Hepatic stellate cell (primary cell): ENCODE data around the gene ITGA5.

Experiments
- DNase-seq: peaks from one replicate; pipeline ENCODE4 v3.0.0; 2011; ENCODE audit warnings: low spot score

The ITGA5 gene

DNA sequence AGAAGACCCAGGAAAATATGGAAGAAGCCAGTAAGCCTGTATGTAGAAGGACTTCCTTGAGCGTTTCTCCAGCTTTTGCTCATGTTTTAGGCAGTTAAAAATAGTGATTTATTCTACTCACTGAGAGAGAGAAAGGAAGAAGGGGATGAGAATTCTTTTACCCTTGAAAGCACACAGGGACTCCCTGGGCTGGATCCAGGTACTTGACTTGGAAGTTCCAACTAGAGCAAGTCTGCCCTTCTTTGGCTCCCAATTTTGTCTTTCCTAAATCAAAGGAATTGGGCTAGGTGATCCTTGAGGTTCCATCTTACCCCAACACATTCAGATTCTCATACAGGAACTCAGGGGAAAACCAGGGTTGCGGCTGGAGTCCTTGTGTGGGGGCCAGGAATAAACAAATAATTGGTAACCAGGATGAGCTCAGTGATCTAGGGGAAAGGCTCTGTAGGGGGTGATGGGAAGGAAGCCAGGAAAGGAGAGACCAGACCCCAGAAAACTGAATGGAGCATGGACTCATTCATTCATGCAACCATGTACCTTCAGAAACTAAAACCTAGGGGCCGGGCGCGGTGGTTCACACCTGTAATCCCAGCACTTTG, 11.5 kb upstream of the ITGA5 start:
- no peak for DNase-seq

DNA sequence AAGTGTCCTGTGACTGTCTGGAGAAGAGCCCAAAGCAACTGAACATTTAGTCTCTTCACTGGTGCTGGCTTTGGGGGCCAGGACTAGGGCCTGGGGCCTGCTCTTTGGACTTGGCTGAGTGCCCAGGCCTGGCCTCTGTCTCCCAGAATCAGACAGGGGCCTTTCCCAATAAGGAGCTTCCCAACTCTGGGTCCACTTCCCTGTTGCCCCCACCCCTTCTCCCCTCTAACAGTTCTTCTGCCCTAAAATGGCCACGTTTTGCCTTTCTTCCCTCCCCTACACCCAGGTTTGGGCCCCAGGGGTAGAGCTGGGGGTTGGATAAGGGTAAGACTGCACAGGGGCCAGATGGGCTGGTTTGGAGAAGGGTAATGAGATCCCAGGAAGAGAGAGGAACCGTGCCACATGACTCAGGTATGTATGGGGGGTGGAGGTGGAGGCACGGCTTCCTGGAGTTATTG, 10.0 kb upstream of the ITGA5 start:
- DNase-seq: no peak

DNA sequence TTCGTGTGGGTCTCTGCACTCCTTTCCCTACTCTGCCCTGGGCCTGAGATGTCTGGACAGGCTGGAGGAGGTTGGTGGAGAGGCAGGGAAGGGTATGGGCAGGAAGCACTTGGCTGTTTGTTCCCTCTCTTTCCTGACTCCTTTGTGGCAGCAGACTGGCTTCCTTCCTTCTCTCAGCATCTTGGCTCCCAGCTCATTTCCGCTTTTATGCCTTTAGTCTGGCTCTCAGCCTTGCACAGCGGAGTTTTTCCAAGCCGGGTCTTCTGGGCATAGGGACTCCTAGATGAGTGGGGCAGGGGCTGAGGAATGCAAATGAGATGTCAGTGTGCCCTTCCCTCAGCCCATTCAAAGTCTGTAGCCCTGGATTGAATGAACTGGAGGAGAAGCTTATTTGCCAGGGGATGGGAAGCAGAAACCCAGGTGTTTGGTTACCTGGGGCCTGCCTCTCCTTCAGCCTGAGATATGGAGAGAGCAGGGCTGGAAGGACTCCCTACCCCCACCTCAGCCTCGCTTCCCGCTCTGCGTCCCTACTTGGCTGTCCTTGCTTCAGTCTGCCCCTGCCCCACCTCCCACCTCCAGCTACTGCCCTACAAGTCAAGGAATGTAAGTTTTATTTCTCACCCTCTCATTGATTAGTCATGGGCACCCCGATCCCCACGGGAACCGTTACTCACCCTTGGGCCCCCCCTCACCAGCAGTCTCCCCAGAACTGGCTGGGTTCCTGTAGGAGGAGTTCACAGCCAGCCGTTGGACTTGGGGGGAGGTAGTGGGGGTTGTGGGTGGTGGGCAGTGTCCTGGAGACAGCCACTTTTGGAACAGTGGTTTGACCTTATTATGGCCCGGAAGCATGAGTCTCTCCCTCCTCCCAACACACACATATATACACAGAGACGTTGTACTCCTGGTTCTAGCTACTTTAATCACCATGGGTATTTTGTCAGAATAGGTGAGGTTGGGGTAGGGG, 9.3 kb upstream of the ITGA5 start:
- DNase-seq: peak; percentile 70

DNA sequence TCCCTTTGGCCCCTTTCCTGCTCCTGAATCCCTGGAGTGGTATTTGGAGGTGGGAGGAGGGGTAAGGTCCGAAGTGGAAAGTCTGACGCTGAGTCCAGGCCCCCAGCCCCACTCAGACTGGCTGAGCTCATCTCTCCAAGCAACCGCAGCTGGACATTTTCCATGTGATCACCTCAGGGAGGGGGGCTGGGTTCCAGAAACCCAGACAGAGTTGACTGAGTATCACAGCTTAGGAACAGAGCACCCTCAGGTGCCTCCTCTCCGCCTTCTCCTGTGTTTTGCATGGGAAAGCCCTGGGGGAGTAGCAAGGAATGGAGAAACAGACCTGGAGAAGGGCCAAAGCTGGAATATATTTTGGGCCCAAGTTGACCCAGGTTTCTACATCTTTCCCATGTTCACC, 8.0 kb upstream of the ITGA5 start:
- DNase-seq: no peak

DNA sequence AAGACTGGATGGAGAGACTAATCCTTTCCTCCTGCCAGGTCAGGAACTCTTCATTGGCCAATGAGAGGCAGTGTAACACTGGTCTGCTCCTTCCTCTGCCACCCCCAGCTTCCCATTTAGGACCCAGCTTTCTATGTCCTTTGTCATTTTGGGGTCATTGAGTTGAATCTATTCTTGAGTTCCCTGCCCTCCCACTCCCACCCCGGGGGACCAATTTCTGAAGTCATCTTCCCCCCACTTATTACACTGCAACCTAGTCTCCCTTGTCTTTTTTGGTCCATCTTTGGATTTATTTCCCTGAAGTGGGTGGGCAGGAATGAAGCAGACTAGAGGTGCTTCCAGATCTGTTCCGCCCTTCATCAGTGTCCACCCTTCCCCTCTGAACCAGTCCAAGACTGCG, 7.6 kb upstream of the ITGA5 start:
- no peak for DNase-seq

DNA sequence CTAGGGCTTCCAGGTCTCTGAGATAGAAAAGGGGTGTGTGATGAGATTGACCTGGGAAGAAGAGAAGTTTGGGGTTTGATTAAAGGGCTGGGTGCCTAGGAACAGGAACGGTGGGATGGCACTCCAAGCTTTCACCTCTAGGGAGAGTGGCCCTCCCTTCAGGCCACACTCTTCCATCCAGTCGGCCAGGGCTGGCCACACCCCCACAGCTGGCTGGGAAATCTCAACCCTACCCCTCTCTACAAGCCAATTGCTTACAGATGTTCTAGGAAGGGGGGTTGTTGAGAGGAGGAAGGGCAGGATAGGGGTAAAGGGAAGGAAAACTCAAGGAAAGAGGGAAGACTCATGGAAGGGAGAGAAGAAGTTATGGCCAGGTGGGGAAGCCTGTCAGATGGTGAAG, 6.6 kb upstream of the ITGA5 start:
- no peak for DNase-seq

DNA sequence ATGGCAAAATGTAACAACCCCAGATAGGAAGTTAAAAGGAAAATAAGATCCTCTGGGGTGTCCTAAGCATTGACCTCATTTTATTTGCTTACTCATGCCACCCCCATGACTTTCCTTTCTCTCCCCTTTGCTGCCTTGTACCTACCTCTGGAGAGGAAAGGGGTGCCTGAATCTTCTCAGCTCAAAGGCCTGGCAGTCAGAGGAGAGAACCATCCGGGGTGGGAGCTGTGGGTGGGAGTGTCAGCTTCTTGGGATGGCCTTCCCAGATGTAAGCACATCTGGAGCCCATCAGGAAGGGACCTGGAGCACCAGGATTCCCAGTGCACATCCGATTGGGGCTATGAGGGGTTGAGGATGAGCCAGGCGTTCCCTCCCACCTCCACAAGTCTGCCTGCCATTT, 5.2 kb upstream of the ITGA5 start:
- no peak for DNase-seq

DNA sequence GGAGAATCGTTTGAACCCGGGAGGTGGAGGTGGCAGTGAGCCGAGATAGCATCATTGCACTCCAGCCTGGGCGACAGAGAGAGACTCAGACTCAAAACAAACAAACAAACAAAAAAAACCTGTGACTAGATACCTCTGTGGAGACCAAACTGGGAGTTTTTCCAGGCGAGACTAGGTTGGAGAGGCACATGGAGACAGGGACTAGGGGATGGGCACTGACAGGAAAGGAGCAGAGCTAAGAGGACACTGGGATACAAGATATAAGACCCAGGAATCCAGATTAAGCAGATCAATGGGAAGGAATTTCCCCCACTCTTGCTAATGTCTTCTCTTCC, 4.7 kb upstream of the ITGA5 start:
- DNase-seq: no peak

DNA sequence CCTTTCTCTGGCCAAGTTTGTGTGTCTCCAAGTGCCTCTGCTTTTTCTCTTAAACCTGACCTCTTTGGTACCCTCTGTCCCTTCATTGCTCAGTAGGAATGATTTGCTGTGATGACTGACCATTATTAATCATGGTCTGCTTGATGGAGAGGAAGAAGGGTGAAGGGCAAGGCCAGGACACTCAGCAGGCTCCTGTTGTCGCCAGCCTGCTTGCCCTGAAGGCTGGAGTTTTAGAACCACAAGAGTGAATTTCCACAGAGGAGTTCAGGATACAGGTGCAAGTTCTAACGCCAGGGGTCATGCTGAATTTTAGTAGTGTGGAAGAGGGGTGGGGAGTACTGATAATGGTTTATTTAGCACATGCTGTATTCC, 2.8 kb upstream of the ITGA5 start:
- DNase-seq: no peak

DNA sequence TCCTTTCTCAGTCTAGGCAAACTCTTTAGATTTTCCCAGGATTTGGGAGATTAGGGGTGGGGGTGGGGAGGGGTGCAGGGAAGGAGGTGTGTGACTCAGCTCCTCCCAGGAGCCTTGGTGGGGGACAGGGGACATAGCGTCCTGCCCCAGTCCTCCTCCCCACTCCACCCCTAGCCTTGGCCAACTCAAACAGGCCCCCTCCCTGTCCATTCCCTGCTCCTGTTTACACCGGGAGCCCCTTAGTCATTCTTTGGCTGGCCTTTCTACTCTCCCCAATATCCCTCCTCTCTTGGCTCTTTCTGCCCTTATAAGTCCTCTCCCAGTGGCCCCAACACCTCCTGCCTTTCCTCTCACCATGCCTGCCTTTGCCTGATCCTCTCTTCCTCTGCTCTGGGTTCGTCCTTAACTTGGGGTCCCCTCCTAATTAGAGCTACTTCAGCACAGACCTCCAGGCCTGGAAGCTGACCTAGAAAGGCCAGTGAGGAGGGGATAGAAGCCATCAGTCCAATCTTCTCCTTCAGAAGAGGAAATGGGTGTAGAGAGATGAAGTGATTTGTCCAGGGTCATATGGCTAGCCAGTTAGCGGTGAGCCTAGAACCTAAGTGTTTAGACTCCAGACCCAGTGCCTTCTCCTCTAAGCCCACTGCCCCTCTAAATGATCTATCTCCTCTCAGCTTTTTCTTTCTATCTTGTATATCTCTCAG, 2.3 kb upstream of the ITGA5 start:
- no peak for DNase-seq

DNA sequence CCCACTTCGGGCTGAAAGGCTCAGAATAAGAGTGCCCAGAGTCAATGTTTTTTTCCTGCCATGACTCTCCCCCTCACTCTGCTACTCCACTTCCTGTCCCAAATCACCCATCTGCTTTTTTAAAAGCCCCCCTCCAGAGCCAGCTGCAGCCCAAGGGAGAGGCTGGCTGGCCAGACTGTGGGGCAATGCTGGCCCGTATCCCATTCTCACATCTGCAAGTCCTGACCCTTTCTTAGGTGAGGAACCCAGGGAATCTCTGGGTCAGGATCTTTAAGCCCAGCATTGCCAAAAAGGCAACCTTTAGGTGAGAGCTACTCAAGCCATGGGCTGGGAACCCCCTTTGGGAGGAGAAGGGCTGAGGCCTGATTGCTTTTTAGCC, 1.7 kb upstream of the ITGA5 start:
- DNase-seq: no peak

DNA sequence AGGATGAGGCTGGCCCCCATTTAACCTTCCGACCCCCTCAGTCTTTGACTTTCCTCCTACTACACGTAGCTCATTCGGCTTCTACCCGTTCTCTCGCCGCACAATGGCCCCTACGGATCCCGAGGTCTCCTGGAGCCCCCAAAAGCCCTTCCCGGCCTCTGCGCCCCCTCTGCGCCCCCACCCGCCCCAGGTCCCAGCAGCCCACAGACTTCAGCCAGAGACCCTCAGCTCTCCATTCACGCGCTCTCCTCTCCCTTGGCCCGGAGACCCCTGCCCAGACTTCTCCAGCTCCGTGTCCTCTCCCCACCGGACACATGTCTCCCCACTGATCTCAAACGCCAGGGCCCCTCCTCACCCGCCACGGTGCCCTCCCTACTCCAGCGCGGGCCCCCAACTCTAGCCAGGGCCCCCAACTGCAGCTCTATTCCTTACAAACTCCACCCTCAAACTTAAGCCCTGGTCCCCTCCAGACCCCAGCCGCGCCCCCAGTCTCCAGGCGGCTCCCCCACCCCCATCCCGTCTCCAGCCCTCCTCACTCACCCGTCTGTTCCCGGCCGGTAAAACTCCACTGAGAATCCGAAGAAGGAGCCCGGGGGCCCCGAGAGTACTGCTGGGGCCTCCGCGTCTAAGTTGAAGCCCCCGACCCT, 502 bp downstream of the ITGA5 start:
- DNase-seq: no peak

DNA sequence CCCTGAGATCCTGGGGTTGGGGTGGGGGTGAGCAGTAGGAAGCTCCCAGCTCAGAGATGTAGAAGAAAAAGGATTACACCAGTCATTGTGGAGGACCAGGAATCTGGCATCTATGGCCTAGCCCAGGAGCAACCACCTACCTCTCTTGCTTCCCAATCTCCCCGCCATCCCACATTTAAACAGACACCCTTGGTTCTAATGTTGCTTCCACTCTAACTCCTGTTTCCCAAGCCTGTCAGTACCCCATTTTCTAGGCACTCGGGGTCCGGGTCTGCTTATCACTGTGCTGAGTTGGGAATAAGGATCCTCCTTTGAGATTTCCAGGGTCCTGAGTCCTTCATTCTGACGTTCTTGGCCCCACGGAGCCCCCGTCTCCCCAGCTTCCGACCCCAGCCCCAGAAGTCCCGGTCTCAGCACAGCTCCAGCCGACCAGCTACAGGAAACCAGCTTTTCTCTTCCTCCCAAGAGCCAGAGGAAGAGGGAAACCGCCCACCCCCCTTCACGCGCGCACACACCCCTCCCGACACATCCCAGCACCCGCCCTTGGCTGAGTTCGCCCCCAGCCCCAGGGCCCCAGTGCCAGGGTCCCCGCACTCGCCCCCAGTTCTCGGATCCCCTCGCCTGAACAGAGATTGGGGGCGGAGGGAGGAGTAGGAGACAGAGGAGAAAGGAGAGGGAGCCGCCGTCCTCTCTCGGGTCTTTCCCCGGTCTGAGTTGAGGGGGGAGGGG, 1.2 kb downstream of the ITGA5 start:
- no peak for DNase-seq

DNA sequence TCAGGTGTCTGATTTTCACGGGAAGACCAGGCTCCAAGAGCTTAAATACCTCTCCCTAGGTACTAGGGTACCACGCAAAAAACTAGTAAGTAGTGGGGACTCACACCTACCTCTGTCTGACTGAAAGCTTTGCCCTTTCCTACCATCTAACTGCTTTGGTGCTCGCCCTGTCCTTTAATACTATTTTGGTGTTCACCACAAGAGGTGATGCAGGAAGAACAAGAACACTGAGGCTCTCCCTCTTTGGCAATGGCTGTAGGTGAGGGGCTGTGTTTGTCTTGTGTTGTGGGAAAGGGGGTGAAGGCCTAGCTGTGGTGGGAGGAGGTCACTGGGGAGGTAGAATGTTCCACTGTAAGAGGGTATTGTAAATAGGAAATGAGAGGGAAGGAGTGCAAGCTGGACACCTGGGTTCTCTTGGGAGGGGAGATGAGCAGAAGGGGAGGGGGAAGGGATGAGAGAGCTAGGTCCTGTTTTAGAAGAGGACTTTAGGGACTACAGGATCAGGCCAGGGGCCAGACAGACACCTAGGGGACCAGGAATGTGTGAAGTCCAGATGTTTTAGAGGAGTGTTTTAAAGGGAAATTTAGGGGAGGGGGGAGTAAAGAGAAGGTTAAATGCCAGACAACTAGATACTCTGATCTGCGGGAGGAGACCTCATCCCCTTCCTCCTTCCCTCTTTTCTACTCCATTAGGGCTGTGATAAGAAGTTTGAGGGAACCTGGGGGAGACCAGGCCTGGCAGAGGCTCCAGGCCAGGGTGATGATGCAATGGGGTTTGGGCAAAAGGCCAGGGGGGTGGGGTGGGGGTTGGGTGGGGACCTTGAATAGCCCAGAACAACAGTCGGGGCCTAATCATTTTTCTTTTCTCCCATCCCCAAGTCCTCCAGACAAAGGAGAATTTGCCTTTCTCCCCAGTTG, 2.1 kb downstream of the ITGA5 start:
- DNase-seq: no peak

DNA sequence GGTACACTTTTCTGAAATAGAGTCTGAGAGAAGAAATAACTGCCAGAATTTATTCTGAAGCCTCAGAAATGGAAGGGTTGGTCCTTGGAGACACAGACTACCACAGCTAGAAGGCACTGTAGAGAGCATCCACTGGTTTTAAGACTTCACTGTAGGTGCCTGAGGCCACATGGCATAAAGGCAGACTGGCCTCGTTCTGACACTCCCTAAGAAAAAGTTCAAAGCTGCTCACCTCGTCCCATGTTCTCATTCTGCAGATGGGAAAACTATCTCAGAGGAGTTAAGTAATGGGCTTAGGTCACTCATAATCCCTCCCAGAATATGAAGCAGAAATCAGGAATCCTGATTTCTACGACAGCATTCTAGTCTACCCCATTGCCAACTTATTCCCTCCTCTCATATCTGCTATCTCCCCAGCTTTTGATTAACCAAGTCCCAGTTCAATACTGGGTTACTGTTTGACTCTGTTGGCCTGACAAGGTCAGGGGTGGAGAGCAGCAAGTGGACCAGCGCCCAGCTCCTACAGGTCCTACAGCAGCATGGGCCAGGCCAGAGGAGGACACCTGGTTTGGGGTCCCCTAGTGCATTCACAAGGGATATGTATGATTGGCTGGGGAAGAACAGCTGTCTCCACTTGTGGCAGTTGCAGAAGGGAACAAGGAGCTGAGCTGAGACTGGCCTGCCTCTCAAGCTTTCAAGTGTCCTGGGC, 3.7 kb downstream of the ITGA5 start:
- DNase-seq: no peak

DNA sequence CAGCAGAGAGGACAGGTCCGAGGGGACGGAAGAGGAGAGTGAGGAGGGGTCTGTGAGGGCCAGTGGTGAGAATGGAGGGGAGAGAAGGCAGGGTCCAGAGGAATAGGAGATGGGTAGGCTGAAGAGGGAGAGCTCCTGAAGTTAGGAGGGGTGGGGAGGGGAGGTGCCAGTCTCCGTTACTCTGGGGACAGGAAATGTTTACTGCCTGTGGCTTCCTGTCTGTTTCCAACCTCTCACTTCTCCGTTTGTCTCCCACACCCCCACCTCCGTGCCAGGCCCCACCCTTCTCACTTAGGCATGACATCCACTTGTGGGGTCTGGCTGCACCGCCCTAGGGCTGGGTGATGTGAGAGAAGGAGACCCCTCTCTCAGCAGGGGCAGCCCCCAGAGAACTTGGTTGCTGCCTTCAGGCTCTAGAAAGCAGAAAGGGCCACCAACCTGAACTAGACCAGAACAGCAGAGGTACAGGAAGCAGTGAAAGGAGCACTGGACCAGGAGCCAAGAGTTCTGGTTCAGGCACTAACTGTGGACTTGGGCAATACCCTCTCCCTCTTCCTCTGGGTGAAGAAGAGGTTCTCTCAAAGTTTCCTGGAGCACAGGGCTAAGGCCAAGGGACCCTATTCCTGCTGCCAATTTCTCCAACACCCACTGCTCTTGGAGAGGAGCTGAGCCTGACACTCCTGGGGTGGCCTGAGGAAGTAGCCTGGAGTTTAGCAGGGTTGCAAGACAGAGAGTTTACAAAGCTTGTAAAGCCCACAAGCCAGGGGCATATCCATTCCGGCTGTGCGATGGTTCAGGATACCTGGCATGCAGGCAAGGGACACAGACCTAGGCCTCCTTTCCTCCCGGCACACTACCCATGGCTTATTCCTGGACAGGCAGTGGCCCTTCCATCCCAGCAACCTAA, 5.5 kb downstream of the ITGA5 start:
- DNase-seq: peak; percentile 74

DNA sequence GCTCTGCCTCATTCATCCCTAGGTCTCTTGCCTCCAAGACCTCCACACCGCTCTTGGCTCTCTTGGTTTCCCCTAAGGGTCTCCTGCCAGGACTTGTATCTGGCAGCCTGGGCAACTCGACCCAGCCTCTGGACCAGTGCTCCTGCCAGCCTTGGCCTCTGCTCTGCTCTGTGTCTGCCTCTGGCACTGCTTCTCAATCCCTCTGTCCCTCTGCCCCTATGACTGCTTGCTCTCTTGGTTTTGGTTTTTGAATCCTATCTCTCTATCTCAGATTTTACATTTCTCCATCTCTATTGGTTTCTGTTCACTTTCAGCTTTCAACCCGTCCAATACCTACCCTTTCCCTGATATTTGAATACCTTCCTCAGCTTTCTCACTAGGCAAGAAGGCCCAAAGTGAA, 6.3 kb downstream of the ITGA5 start:
- DNase-seq: no peak

DNA sequence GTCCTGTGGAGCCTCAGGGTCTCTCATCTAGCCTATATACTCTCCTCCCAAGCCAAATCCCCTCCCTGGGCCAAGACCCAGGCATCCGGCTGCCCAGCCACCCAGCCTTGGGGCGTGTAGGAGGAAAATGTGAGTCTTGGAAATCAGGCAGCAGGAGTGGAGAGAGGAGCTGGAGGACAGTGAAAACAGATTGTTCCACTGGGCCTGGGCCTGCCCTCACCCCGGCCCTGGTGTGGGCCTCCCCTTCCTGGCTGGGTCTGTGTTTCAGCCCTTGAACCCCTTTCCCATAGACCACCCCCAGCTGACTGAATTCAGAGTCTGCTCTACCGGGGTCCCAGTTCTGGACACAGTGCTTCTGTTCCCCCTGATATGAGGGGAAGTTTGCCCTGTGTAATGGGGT, 6.7 kb downstream of the ITGA5 start:
- DNase-seq: no peak
